H1 (cell line): ENCODE data around the gene HK1. TPM values are rescaled to one million over a fixed set of nuclear protein-coding genes. Genes with fewer than 3 reads are reported as not detected.
A peak's percentile ranks its signal among the peaks of the same experiment; 100 is the strongest.

Experiments
- ASH2L ChIP-seq: fragments of 200-600, 300-600 bp; sonication (generic); IDR thresholded peaks from one replicate; pipeline ENCODE4 v1.7.1; 2017; ENCODE audit warnings: low read length
- BACH1 ChIP-seq: IDR thresholded peaks from 2 replicates; pipeline ENCODE4 v1.6.1; 2012; ENCODE audit warnings: low read length, improper control_type of control experiment
- CTCF ChIP-seq, 3 experiments: IDR thresholded peaks; 1 replicate in 2 of 3; 2 replicates in 1 of 3; pipeline versions ENCODE4 v1.5.1 to v1.6.1; 2011; ENCODE audit warnings: low read length in 3 of 3, mild to moderate bottlenecking in 3 of 3, inconsistent platforms in 2 of 3, low read depth in 1 of 3, moderate library complexity in 1 of 3; ENCODE audit not compliant: insufficient read depth in 1 of 3; ENCODE audit errors: control extremely low read depth in 1 of 3
- JUN ChIP-seq: IDR thresholded peaks from 2 replicates; pipeline ENCODE4 v1.6.1; 2011; ENCODE audit warnings: low read depth, mild to moderate bottlenecking, improper control_type of control experiment, low read length
- RNF2 ChIP-seq: fragments of 200-900, 300-1000 bp; sonication (generic); IDR thresholded peaks from 2 replicates; pipeline ENCODE4 v1.7.1; 2016; ENCODE audit warnings: borderline replicate concordance, low read depth, mild to moderate bottlenecking, antibody characterized with exemption, low read length; ENCODE audit not compliant: poor library complexity, severe bottlenecking; ENCODE audit errors: missing control alignments
- SUZ12 ChIP-seq: fragments of 200-600 bp; sonication (generic); IDR thresholded peaks from 2 replicates; pipeline ENCODE4 v1.6.1; 2012; ENCODE audit warnings: mild to moderate bottlenecking, inconsistent platforms, low read length, moderate library complexity, mixed read lengths
- polyA plus RNA-seq, 7 experiments: library from polyadenylated mRNA; depleted of rRNA in 3 of 7; stranded (reverse) in 5 of 7; unstranded in 2 of 7; fragments of >200 nt in 5 of 7; fragments of 200-250 nt in 2 of 7; gene quantifications; 1 replicate in 5 of 7; 2 replicates in 1 of 7; 4 replicates in 1 of 7; pipeline versions ENCODE4 v1.2.1 to v1.2.3, GENCODE V29; 2011 to 2013; ENCODE audit warnings: missing spikeins in 2 of 7, mixed read lengths in 2 of 7
- total RNA-seq: library from RNA; stranded (reverse); fragmentation: NEBNext Ultra II Directional; extraction: Animal tissue kit (Norgen Biotek cat#: 25700); gene quantifications from 2 replicates; pipeline ENCODE4 v1.2.1, GENCODE V29; 2021
- TF ChIP-seq, protein P1 (sequence below): fragments of 300-600 bp; sonication (generic); IDR thresholded peaks from 2 replicates; pipeline ENCODE4 v1.7.1; 2012; ENCODE audit warnings: low read length, moderate library complexity, mild to moderate bottlenecking, inconsistent platforms; ENCODE audit not compliant: insufficient replicate concordance

Gene HK1
- total and polyA plus RNA-seq, 2 of the 8 experiments (the other 6 are each of a cell fraction or from before 2014, with no cell fraction given), result 55.8 to 247 TPM

GRCh38 chr10:69318106-69318866 is 40.0 kb downstream of the HK1 start (continued):
- TF ChIP-seq, protein P1, sequence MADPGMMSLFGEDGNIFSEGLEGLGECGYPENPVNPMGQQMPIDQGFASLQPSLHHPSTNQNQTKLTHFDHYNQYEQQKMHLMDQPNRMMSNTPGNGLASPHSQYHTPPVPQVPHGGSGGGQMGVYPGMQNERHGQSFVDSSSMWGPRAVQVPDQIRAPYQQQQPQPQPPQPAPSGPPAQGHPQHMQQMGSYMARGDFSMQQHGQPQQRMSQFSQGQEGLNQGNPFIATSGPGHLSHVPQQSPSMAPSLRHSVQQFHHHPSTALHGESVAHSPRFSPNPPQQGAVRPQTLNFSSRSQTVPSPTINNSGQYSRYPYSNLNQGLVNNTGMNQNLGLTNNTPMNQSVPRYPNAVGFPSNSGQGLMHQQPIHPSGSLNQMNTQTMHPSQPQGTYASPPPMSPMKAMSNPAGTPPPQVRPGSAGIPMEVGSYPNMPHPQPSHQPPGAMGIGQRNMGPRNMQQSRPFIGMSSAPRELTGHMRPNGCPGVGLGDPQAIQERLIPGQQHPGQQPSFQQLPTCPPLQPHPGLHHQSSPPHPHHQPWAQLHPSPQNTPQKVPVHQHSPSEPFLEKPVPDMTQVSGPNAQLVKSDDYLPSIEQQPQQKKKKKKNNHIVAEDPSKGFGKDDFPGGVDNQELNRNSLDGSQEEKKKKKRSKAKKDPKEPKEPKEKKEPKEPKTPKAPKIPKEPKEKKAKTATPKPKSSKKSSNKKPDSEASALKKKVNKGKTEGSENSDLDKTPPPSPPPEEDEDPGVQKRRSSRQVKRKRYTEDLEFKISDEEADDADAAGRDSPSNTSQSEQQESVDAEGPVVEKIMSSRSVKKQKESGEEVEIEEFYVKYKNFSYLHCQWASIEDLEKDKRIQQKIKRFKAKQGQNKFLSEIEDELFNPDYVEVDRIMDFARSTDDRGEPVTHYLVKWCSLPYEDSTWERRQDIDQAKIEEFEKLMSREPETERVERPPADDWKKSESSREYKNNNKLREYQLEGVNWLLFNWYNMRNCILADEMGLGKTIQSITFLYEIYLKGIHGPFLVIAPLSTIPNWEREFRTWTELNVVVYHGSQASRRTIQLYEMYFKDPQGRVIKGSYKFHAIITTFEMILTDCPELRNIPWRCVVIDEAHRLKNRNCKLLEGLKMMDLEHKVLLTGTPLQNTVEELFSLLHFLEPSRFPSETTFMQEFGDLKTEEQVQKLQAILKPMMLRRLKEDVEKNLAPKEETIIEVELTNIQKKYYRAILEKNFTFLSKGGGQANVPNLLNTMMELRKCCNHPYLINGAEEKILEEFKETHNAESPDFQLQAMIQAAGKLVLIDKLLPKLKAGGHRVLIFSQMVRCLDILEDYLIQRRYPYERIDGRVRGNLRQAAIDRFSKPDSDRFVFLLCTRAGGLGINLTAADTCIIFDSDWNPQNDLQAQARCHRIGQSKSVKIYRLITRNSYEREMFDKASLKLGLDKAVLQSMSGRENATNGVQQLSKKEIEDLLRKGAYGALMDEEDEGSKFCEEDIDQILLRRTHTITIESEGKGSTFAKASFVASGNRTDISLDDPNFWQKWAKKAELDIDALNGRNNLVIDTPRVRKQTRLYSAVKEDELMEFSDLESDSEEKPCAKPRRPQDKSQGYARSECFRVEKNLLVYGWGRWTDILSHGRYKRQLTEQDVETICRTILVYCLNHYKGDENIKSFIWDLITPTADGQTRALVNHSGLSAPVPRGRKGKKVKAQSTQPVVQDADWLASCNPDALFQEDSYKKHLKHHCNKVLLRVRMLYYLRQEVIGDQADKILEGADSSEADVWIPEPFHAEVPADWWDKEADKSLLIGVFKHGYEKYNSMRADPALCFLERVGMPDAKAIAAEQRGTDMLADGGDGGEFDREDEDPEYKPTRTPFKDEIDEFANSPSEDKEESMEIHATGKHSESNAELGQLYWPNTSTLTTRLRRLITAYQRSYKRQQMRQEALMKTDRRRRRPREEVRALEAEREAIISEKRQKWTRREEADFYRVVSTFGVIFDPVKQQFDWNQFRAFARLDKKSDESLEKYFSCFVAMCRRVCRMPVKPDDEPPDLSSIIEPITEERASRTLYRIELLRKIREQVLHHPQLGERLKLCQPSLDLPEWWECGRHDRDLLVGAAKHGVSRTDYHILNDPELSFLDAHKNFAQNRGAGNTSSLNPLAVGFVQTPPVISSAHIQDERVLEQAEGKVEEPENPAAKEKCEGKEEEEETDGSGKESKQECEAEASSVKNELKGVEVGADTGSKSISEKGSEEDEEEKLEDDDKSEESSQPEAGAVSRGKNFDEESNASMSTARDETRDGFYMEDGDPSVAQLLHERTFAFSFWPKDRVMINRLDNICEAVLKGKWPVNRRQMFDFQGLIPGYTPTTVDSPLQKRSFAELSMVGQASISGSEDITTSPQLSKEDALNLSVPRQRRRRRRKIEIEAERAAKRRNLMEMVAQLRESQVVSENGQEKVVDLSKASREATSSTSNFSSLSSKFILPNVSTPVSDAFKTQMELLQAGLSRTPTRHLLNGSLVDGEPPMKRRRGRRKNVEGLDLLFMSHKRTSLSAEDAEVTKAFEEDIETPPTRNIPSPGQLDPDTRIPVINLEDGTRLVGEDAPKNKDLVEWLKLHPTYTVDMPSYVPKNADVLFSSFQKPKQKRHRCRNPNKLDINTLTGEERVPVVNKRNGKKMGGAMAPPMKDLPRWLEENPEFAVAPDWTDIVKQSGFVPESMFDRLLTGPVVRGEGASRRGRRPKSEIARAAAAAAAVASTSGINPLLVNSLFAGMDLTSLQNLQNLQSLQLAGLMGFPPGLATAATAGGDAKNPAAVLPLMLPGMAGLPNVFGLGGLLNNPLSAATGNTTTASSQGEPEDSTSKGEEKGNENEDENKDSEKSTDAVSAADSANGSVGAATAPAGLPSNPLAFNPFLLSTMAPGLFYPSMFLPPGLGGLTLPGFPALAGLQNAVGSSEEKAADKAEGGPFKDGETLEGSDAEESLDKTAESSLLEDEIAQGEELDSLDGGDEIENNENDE, result no peak
- no peak for TF ChIP-seq CTCF (IDR thresholded peaks at IDR 0.05; ENCODE audit: control extremely low read depth in 1 of 3, insufficient read depth in 1 of 3, low read depth in 1 of 3, low read length in 3 of 3)
- TF ChIP-seq RNF2, result no peak
- no peak for TF ChIP-seq JUN
- no peak for TF ChIP-seq BACH1
- no peak for TF ChIP-seq SUZ12
- peak; percentile 84 for TF ChIP-seq ASH2L
